OCI-LY3 (cell line): ENCODE results near the gene LRRTM2.

ENCODE experiments used
- H2AFZ ChIP-seq: fragments of 200-600, 300-600 bp; shearing (Covaris generic); 2 replicates; pipeline ENCODE4 v1.6.0; 2014; ENCODE audit warnings: antibody characterized with exemption, low read depth, low read length
- H3K27ac ChIP-seq: fragments of 200-600, 300-600 bp; sonication (generic); 2 replicates; pipeline ENCODE4 v1.5.1; 2014; ENCODE audit warnings: mild to moderate bottlenecking, low read length, moderate library complexity, mixed read lengths
- H3K27me3 ChIP-seq: fragments of 200-600, 300-600 bp; sonication (generic); 2 replicates; pipeline ENCODE4 v1.6.1; 2014; ENCODE audit warnings: low read depth, low read length, mixed read lengths
- H3K36me3 ChIP-seq: fragments of 200-600, 300-600 bp; sonication (generic); replicated peaks from 2 replicates; pipeline ENCODE3; 2014; ENCODE audit warnings: low read depth, low read length, mixed read lengths
- H3K4me1 ChIP-seq: fragments of 300-600, 200-600 bp; sonication (generic); 2 replicates; pipeline ENCODE4 v1.6.1; 2014; ENCODE audit warnings: low read length, mixed read lengths
- H3K4me2 ChIP-seq: fragments of 200-600, 300-600 bp; sonication (generic); 2 replicates; pipeline ENCODE4 v1.6.1; 2014; ENCODE audit warnings: low read length, mixed read lengths
- H3K4me3 ChIP-seq: fragments of 300-600, 200-600 bp; sonication (generic); 2 replicates; pipeline ENCODE4 v1.5.1; 2014; ENCODE audit warnings: antibody characterized with exemption, mild to moderate bottlenecking, low read length, moderate library complexity
- H3K79me2 ChIP-seq: fragments of 300-600, 200-600 bp; shearing (Covaris generic); 2 replicates; pipeline ENCODE4 v1.6.1; 2014; ENCODE audit warnings: mild to moderate bottlenecking, low read length, mixed read lengths
- H3K9ac ChIP-seq: fragments of 300-600, 200-600 bp; shearing (Covaris generic); 2 replicates; pipeline ENCODE4 v1.6.0; 2014; ENCODE audit warnings: mild to moderate bottlenecking, low read length, moderate library complexity
- H3K9me3 ChIP-seq: fragments of 200-600, 300-600 bp; shearing (Covaris generic); 2 replicates; pipeline ENCODE4 v1.6.1; 2014; ENCODE audit warnings: low read length, mixed read lengths; ENCODE audit not compliant: insufficient read depth
- H4K20me1 ChIP-seq: fragments of 200-600, 300-600 bp; sonication (generic); 2 replicates; pipeline ENCODE4 v1.6.1; 2016; ENCODE audit warnings: low read length, mixed read lengths; ENCODE audit not compliant: insufficient read depth
- CTCF ChIP-seq: fragments of 200-600, 300-600 bp; sonication (generic); IDR thresholded peaks from 2 replicates; pipeline ENCODE4 v1.5.1; 2014; ENCODE audit warnings: antibody characterized with exemption, low read length, low read depth
- EZH2phosphoT487 ChIP-seq: fragments of 200-600 bp; shearing (Covaris generic); IDR thresholded peaks from 2 replicates; pipeline ENCODE4 v1.6.1; 2018; ENCODE audit warnings: antibody characterized with exemption, mixed run types, low read depth

The LRRTM2 gene

DNA sequence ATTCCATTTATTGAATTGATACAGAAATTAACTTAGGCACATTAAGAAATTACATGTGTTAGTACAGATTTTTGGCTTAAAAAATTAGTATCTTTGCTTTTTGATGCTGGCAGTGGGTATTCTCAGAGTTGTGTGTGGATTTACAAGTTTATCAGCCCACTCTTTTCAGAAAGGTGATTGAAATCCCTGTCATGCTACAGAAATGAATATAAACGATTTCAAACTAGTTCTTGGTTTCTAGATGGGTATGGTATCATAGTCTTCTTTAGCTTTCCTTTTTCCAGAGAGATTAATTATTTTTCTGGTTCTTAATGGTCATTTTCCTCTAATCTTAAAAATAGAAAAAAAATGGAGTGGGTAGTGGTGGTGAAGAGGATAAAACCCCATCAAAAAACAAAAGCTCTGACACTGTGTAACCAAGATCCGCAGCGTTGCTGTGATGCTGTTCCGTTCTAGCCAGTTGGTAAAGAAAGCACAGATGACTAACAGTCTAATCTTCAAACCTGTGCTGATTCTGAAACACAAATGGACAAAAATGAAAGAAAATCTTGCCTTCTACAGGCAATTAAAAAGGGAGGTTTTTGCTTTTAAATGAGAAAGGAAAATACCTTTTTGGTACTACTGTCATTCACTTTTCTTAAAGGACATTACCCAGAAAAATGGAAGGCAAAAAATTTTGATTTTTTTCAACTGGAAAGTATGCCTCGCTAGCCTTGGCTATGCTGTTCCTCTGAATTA is 5.2 kb downstream of the LRRTM2 start:
- Histone ChIP-seq H2AFZ (no peak overlapping the region), H3K36me3 (no peaks in the 10 kb centered on the region), H3K9ac (no peak overlapping the region), H3K79me2 (no peaks in the 10 kb centered on the region), H3K9me3 (no peaks in the 10 kb centered on the region), H3K4me1 (no peaks in the 10 kb centered on the region), H4K20me1 (no peaks in the 10 kb centered on the region), H3K27ac (no peak overlapping the region), H3K27me3 (no peaks in the 10 kb centered on the region), H3K4me2 (no peak overlapping the region), H3K4me3 (no peak overlapping the region)
- TF ChIP-seq EZH2phosphoT487, result no peak
- TF ChIP-seq CTCF, result no peak

DNA sequence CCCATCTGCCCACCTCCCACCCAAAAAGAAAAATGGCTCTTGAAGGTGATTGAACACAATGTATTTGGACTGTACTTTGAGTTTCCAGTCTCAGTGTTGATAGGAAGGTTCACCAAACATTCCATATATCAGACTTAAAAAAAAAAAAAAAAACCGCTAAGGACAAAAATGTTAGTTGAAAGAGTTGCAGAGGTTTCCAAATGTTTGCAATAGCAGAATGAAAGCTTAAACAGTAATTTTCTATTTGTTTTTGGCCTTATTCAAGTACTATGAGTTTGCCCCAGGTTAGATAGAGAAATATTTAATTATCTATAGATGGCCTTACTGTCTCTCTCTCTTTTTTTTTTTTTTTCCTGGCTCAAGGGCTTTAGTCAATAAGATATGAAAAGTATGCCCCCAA is 6.1 kb downstream of the LRRTM2 start:
- H3K27me3 ChIP-seq, result no peaks in the 10 kb centered on the region
- no peaks in the 10 kb centered on the region for H3K4me1 ChIP-seq
- H3K36me3 ChIP-seq, result no peaks in the 10 kb centered on the region
- H3K4me2 ChIP-seq, result no peak overlapping the region
- H3K79me2 ChIP-seq, result no peaks in the 10 kb centered on the region
- TF ChIP-seq EZH2phosphoT487 (no peak), CTCF (no peak)
- H3K9me3 ChIP-seq, result no peaks in the 10 kb centered on the region
- H3K9ac ChIP-seq, result no peak overlapping the region
- no peak overlapping the region for H2AFZ ChIP-seq
- H4K20me1 ChIP-seq, result no peaks in the 10 kb centered on the region
- H3K27ac ChIP-seq, result no peak overlapping the region
- H3K4me3 ChIP-seq, result no peak overlapping the region

DNA sequence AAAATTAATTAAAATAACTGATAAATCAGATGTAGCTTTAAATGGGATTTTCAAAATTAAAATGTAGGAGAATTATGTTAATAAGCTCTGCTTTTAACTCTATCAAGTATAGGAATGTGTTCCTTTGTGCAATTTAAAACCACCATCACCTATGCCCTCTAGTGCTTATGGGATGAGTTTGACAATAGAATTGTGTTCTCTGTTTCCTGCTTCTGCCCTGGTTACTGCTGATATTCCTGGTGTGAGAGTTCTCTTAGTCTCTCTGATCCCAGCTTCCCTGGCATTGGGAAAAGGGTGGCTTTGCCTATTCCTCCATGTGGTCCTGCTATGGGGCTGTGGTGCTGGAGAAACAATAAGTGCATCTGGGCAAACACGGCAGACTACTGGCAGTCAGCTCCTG is 8.1 kb downstream of the LRRTM2 start:
- no peaks in the 10 kb centered on the region for H3K79me2 ChIP-seq
- H2AFZ ChIP-seq, result no peak overlapping the region
- no peaks in the 10 kb centered on the region for H3K4me1 ChIP-seq
- no peak overlapping the region for H3K4me2 ChIP-seq
- no peak overlapping the region for H3K4me3 ChIP-seq
- no peak overlapping the region for H3K9ac ChIP-seq
- H3K36me3 ChIP-seq, result peaks cover 7% of the 10 kb centered on the region
- H3K27me3 ChIP-seq, result no peaks in the 10 kb centered on the region
- TF ChIP-seq EZH2phosphoT487 (no peak), CTCF (no peak)
- H3K9me3 ChIP-seq, result no peaks in the 10 kb centered on the region
- no peaks in the 10 kb centered on the region for H4K20me1 ChIP-seq
- no peak overlapping the region for H3K27ac ChIP-seq

GRCh38 chr5:138853132-138853531 is 22.0 kb downstream of the LRRTM2 start:
- no peak overlapping the region for H3K9ac ChIP-seq
- TF ChIP-seq EZH2phosphoT487 (no peak), CTCF (no peak)
- peaks cover 10% of the 10 kb centered on the region for H3K4me1 ChIP-seq
- no peak overlapping the region for H3K4me3 ChIP-seq
- H3K9me3 ChIP-seq, result no peaks in the 10 kb centered on the region
- no peaks in the 10 kb centered on the region for H3K27me3 ChIP-seq
- H4K20me1 ChIP-seq, result no peaks in the 10 kb centered on the region
- H3K36me3 ChIP-seq, result no peaks in the 10 kb centered on the region
- no peak overlapping the region for H3K27ac ChIP-seq
- H3K4me2 ChIP-seq, result no peak overlapping the region
- no peaks in the 10 kb centered on the region for H3K79me2 ChIP-seq
- H2AFZ ChIP-seq, result no peak overlapping the region
